Bronchial epithelial cell (primary cell): ENCODE results near the gene SEC23A. TPM values are rescaled to one million over a fixed set of nuclear protein-coding genes. Genes with fewer than 3 reads are reported as not detected.
"Not testable (repeated sequence)": the region's sequence is repeated elsewhere in the genome, so short reads cannot be mapped to it uniquely, and the experiment has no call there.

Experiments
- DNase-seq: peaks from one replicate; pipeline ENCODE4 v3.0.0-alpha.2; 2010; ENCODE audit warnings: low read depth
- FAIRE-seq: peaks from 2 replicates; lab custom pipeline; 2011; peaks lifted over from hg19 to GRCh38; lab: Jason Lieb, UNC
- H3K27me3 ChIP-seq: 2 replicates; pipeline ENCODE4 v1.5.1; 2011; ENCODE audit warnings: low read length; ENCODE audit not compliant: control insufficient read depth, insufficient read depth
- H3K36me3 ChIP-seq: 2 replicates; pipeline ENCODE4 v1.5.1; 2011; ENCODE audit warnings: low read length; ENCODE audit not compliant: control insufficient read depth, insufficient read depth
- H3K4me3 ChIP-seq: 2 replicates; pipeline ENCODE4 v1.5.1; 2011; ENCODE audit warnings: mild to moderate bottlenecking, low read depth, low read length, control low read depth
- total RNA-seq: library from RNA; depleted of rRNA; stranded (reverse); fragments of >200 nt; gene quantifications from 2 replicates; pipeline ENCODE4 v1.2.1, GENCODE V29; 2014
- TF ChIP-seq, protein P1 (sequence below): IDR thresholded peaks from 2 replicates; pipeline ENCODE4 v1.5.1; 2011; ENCODE audit warnings: mild to moderate bottlenecking, moderate library complexity, low read length, control low read depth, inconsistent platforms; ENCODE audit not compliant: insufficient read depth, severe bottlenecking

Gene SEC23A
- total RNA-seq, 1 donor from 2014 or later: 211 TPM

DNA sequence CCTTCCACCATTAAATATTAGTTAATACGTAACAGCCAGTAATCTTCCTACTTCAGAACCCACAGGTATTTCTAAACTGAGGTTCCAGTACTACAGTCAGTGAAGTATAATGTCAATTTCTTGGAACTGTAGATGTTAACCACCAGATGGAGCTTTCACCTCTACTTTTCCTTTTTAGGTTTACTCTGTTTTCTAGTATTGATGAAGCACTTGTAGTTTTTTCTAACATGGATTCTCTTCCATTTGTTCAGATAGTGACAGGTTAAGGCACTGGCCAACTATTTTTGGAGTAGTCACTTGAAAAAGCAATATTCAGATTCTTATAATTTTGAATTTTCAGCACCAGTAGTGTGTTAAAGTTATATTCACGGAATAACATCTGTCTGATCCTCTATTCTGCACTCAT lies 4.6 kb upstream of the SEC23A start:
- H3K36me3 ChIP-seq: no peaks in the 10 kb centered on the region
- no peaks in the 10 kb centered on the region for H3K27me3 ChIP-seq
- FAIRE-seq (no peak), DNase-seq (peak; percentile 42)
- no peak overlapping the region for H3K4me3 ChIP-seq
- TF ChIP-seq, protein P1, sequence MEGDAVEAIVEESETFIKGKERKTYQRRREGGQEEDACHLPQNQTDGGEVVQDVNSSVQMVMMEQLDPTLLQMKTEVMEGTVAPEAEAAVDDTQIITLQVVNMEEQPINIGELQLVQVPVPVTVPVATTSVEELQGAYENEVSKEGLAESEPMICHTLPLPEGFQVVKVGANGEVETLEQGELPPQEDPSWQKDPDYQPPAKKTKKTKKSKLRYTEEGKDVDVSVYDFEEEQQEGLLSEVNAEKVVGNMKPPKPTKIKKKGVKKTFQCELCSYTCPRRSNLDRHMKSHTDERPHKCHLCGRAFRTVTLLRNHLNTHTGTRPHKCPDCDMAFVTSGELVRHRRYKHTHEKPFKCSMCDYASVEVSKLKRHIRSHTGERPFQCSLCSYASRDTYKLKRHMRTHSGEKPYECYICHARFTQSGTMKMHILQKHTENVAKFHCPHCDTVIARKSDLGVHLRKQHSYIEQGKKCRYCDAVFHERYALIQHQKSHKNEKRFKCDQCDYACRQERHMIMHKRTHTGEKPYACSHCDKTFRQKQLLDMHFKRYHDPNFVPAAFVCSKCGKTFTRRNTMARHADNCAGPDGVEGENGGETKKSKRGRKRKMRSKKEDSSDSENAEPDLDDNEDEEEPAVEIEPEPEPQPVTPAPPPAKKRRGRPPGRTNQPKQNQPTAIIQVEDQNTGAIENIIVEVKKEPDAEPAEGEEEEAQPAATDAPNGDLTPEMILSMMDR: peak; percentile 44

DNA sequence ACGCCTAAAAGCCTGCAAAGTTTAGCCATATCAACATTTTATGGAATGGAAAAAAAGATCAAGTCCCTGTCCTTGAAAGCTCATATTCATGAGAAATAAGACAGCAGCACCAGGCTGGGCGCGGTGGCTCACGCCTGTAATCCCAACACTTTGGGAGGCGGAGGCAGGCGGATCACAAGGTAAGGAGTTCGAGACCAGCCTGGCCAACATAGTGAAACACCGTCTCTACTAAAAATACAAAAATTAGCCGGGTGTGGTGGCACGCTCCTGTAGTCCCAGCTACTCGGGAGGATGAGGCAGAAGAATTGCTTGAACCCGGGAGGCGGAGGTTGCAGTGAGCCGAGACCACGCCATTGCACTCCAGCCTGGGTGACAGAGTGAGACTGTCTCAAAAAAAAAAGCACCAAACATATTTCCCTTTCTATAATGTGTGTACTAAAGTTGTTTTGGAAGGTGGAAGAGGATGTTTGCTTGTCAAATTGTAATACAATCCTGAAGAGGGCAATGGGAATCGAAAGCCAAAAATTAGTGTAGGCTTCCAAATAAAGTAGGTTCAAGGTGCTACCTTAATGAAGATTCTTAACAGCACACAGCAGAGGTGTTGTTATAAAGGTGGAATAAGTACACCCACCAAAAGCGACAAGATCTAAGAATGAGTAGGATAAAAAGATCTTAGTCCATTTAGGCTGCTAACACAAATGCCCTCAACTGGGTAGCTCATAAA lies 1.2 kb upstream of the SEC23A start:
- H3K36me3 ChIP-seq, H3K27me3 ChIP-seq, FAIRE-seq, DNase-seq: not testable (repeated sequence)
- H3K4me3 ChIP-seq: peak overlapping the region; percentile 68

DNA sequence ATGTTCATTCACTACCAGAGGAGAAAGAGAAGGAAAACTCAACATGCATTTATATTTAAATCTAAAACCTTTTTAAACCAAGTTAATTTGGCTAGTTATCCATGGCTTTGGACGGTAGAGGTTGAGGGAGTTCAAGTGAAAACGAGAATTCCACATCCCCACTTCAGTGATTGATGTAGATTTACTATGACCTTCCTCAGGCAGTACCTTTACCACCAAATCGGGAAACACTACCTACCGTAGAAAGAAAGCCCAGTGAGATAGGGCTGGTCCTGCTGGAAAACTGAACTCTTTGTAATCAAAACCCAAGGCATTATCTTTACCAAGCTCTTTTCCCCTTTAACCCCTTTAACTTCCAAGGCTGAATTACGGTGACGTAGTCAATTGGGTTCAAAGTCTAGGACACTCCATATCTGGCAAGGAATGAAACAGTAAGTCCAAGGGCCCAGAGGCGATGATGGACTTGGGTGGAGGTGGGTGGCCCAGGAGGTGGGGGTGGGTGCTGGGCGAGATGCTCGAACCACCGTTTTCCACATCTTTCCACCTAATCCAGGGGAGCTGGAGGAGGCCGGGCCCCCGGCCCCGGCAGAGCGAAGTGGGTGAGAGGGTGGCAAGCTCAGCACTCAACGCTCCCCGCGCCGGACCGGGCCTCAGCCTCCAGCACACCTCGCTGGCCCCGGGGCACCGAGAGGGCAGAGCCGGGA lies 618 bp downstream of the SEC23A start:
- DNase-seq: peak; percentile 24
- H3K36me3 ChIP-seq: no peaks in the 10 kb centered on the region
- H3K27me3 ChIP-seq: no peaks in the 10 kb centered on the region
- TF ChIP-seq, protein P1: no peak
- FAIRE-seq: no peak
- H3K4me3 ChIP-seq: peak overlapping the region; percentile 68

DNA sequence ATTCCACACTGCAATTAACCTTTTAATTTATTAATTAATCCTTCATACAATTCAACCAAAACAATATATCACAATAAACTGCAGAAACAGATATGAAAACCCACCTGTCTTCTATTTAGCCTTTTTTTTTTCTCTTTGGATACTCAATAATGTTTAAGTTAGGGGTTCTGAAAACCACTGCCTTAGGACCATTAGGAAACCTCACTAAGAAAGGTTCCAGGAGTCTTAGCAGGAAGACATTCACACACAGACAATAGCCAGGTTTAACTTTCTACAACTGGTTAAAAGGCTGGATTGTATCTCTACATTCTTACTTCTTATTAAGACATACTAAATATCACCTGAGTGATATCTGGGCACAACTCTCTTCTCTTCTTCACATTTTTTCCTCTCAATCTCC lies 3.3 kb downstream of the SEC23A start:
- no peak overlapping the region for H3K4me3 ChIP-seq
- no peak for DNase-seq
- TF ChIP-seq, protein P1: no peak
- no peaks in the 10 kb centered on the region for H3K27me3 ChIP-seq
- FAIRE-seq: no peak
- H3K36me3 ChIP-seq: no peaks in the 10 kb centered on the region

DNA sequence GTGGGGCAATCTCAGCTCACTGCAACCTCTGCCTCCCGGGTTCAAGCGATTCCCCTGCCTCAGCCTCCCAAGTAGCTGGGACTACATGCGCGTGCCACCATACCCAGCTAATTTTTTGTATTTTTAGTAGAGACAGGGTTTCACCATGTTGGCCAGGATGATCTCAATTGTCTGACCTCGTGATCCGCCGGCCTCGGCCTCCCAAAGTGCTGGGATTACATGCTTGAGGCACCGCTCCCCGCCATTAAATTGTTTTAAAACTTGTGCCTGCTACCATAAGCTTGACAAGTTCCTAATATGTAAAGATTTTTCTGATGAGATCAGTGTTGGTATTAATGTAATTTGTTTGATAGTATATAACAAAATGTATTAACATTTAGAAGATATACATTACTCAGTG lies 3.8 kb downstream of the SEC23A start:
- H3K36me3 ChIP-seq, FAIRE-seq, DNase-seq, H3K4me3 ChIP-seq, H3K27me3 ChIP-seq: not testable (repeated sequence)

DNA sequence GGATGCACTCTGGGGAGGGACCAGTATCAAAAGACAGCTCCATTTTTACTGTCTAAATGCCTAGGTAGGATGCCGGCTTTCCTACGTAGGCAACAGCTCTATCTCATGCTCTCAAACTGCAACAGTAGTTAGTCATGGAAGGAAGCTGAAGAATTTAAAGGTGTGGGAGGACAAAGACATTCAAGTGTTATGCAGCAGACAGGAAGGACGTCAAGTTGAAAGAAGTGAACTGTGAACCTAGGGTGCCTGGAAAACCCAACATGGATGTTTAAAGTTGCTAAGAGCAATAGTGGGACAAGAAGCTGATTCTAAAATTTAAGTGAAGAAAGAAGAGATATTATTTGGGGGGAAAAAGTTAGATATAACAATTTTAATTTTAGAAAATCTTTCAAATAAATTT lies 5.9 kb downstream of the SEC23A start:
- no peaks in the 10 kb centered on the region for H3K36me3 ChIP-seq
- no peaks in the 10 kb centered on the region for H3K27me3 ChIP-seq
- FAIRE-seq (no peak), DNase-seq (peak; percentile 70)
- H3K4me3 ChIP-seq: no peak overlapping the region
- TF ChIP-seq, protein P1: no peak

DNA sequence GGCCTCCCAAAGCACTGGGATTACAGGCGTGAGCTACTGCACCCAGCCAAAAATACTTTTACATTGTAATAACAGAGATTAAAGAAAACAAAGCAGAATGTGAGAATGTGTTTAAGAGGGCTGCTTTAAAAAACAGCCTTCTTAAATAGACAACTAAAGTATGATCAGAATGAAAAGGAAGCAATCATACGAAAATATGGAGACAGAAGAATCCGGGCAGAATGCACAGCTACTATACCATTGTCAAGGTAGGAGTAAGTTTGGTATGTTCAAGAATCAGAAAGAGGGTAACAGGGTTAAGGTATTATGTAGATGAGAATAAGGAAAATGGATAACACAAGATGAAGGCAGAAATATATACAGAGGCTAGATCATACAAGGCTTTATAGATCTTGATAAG lies 8.5 kb downstream of the SEC23A start:
- TF ChIP-seq, protein P1: no peak
- FAIRE-seq (no peak), DNase-seq (no peak)
- no peaks in the 10 kb centered on the region for H3K27me3 ChIP-seq
- H3K4me3 ChIP-seq: no peak overlapping the region
- H3K36me3 ChIP-seq: peaks cover 2% of the 10 kb centered on the region
